ENCODE data around the gene RNF225.
"Not testable (repeated sequence)": the region's sequence is repeated elsewhere in the genome, so short reads cannot be mapped to it uniquely, and the experiment has no call there.

Gene RNF225

GRCh38 chr19:58395220-58395978 lies at the start of gene RNF225:
Gene RNF225, plus strand, starts transcription at chr19:58395656. Its CDS starts 434 bp downstream, at chr19:58396090.
- no peak for DNase-seq

GRCh38 chr19:58346961-58347929 lies 48.2 kb upstream of the RNF225 start:
- no peak for DNase-seq

- DNase-seq: not testable (repeated sequence)
These were observed 47.4 kb upstream of the RNF225 start for GRCh38 chr19:58348080-58348479.

DNA sequence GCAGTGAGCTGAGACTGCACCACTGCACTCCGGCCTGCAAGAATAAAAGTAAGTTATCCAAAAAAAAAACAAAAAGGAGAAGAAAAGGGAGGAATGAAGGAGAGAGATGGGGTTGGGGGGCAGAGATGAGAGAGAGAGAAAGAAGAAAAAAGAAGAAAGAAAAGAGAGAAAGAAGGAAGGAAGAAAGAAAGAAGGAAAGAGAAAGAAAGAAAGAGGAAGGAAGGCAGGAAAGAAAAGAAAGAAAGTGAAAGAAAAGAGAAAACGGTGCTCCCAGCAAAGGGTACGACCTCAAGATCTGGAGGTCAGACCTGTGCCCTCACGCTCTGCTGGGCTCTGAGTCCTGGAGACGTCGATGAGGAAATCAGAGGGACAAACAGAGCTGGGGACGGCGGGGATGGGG lies 45.9 kb upstream of the RNF225 start:
- no peak for DNase-seq

GRCh38 chr19:58350001-58350861 lies 45.2 kb upstream of the RNF225 start:
- no peak for DNase-seq

DNA sequence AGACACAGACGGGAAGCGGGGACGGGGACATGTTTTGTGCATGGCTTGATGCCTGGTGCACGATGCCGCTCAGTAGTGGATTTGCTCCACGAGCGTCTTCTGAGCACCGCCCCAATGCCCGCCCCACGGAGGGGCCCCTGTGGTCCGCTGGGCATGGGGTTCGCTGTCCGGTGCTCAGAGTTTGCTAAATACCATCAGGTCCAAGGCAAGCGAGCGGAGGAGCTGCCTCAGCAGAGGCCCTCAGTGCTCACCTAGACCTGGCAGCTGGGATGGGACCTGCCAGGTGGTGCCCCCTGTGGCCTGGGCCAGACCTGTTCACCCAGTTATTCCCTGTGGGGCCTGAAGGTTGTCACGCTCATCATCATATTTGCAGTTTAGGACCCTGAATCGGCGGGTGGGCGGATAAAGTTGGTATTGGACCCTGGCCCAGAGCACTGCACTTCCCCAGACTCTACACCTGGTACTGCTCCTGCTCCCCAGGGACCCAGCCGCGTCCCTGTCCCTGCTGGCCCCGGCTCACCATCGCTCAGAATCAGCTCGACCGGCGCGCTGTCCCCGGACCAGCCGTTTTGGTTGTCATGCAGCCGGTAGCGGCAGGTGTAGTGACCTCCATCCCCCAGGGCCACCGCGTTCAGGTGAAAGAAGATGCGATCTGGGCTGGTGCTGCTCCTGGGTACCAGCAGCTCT lies 44.4 kb upstream of the RNF225 start:
- no peak for DNase-seq

DNA sequence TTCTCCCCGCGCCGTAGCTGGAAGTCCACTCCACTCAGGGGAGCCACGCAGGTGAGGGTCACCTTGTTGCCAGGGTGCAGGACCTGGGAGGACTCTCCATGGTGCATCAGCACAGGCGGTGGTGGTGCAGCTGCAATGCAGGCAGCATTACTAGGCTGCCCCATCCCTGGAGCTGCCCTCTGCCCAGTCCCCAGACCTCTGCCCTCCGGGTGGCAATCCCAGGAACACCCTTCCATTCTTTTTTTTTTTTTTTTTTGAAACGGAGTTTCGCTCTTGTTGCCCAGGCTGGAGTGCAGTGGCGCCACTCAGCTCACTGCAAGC lies 43.9 kb upstream of the RNF225 start:
- DNase-seq: no peak

- no peak for DNase-seq
These were observed 43.3 kb upstream of the RNF225 start for GRCh38 chr19:58351990-58352755.

- no peak for DNase-seq
These were observed 42.4 kb upstream of the RNF225 start, which contains the start of gene A1BG for GRCh38 chr19:58352760-58353671. Gene A1BG, minus strand, starts transcription at chr19:58353492. Its CDS starts 55 bp downstream, at chr19:58353437.

- DNase-seq: no peak
These were observed 41.6 kb upstream of the RNF225 start for GRCh38 chr19:58353717-58354477.

DNA sequence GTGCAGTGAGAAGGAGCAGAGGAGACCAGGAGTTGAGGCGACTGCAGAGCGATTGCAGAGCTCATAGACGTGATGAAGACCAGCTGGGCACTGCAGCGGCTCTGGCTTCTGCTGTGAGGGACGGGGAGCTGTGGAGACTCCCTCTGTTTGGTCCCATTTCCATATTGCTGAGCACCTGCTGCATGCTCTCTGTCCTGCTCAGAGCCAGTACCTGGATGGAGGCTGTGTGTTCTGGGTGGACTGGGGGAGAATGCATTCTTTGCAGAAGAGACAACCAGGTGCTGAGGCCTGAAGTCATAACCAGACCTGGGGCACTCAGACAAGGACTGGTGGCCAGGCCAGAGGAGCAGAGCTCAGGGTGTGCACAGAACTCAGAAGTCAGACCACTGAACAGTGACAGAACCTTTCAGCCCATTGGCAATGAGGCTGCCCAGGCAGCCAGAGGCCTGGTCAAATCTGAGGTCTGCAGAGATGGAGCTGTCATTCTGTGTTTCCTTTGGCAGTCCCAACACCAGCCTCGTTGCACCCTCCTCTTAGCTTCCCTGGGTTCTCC lies 40.9 kb upstream of the RNF225 start:
- DNase-seq: no peak

DNA sequence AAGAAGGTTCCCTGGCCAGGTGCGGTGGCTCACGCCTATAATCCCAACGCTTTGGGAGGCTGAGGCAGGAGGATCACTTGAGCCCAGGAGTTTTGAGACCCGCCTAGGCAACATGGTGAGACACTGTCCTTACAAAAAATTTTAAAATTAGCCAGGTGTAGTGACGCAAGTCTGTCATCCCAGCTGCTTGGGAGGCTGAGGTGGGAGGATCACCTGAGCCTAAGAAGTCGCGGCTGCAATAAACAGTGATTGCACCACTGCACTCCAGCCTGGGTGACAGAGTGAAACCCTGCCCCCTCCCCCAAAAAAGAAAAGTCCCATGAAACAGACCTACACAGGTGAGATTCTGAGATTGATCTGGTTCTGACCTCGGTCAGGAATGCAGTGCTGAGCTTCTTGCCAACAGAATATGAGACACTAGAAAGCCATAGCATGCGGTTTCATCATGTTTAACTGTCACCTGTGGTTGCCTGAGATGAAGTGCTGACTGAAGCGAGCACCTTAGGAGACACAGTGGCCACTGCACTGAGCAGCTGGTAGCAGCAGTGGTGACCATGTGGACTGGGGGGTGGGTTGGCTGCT lies 40.1 kb upstream of the RNF225 start:
- DNase-seq: no peak

DNA sequence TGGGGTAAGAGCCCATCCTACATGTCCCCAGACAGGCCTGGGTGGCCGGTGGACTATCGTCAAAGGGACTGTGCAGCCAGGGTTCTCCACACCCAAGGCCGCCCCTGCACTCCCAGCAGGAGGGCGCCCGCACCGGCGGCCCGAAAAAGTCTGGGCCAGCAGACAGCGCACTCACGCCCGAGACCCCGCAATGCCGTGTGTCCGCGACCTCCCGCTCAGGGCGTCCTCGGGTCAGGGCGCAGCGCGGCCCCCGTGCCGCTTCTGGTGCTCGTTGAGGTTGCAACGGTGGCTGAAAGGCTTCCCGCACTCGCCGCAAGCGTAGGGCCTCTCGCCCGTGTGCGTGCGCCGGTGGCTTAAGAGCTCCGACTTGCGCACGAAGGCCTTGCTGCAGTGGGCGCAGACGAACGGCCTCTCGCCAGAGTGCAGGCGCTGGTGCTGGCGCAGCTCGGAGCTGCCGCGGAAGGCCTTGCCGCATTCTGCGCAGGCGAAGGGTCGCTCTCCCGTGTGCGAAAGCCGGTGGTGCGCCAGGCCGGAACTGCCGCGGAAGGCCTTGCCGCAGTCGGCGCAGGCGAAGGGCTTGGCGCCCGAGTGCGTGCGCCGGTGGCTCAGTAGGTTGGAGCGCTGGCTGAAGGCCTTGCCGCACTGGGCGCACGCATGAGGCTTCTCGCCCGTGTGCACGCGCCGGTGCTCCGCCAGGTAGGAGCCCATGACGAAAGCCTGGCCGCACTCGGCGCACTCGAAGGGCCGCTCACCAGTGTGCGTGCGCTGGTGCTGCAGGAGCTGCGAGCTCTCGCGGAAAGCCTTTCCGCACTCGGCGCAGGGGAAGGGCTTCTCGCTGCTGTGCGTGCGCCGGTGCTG lies 39.3 kb upstream of the RNF225 start:
- DNase-seq: no peak

DNA sequence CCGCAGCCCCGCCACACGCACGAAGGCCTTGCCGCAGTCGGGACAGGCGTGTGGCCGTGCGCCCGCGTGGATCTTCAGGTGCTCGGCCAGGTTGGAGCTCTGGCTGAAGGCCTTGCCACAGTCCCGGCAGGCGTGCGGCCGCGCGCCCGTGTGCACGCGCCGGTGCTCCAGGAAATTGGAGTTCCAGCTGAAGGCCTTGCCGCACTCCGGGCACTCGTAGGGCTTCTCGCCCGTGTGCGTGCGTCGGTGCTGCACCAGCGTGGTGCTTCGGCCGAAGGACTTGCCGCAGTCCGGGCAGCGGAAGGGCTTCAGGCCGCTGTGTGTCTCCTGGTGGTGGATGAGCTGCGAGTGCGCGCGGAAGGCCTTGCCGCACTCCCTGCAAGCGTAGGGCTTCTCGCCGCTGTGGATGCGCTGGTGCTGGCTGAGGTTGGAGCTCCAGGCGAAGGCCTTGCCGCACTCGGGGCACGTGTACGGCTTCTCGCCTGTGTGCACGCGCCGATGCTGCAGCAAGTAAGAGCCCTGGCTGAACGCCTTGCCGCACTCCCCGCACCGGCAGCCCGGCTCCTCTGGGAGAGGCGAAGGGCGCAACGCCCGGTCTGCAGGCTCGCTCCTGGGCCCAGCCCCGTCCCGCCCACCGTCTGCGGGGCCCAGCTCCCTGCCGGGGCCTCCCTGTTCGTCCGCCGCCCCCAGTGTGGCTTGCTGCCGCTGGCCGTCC lies 38.5 kb upstream of the RNF225 start:
- DNase-seq: no peak

DNA sequence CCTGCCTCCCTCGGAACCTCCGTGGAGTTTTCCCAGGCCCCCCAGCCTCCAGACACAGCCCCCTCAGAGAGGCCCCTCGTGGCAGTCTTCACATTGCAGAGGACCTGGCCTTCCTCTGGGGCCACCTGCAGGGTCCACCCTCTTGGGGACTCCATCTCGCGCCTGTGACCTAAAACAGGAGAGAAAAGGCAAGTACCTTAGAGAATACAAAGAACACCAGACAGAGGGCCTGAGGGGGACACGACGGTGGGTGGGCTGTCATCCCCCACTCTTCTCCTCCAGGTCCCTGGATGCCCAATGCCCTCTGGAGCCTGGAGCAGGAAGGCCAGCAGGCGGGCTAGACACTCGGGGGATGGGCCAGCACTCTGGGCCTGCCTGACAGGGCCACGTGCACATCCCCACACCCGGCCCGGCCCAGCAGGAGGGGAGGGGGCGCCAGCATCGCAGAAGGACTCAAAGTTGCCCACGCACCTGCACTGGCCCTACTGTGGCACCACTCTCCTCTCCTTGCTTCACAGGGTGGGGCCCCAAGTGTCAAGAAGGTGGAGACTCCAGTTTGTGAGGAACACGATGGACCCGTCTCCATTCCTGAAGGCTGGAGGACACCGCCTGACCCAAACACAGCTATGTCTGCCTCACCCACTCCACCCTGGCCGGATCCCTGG lies 37.8 kb upstream of the RNF225 start:
- DNase-seq: no peak

GRCh38 chr19:58361900-58362271 lies 33.6 kb upstream of the RNF225 start:
- DNase-seq: no peak
